Liver (tissue), 9 donors: Measurements from ENCODE around the gene PPP1R1B. TPM values are rescaled to one million over a fixed set of nuclear protein-coding genes. Genes with fewer than 3 reads are reported as not detected.

ENCODE experiments used
- DNase-seq: peaks from one replicate; pipeline ENCODE4 v3.0.0-alpha.2; 2017; ENCODE audit warnings: low spot score
- H3K27ac ChIP-seq, 2 donors: one replicate each; pipeline ENCODE4 v1.7.0; 2013; ENCODE audit warnings: inconsistent platforms in 2 of 2, low read length in 2 of 2, control low read depth in 1 of 2, low read depth in 1 of 2, mild to moderate bottlenecking in 1 of 2
- H3K27me3 ChIP-seq, 4 donors: one replicate each; pipeline versions ENCODE4 v1.6.1 to v1.7.0; 2013; ENCODE audit warnings: low read length in 3 of 4, inconsistent platforms in 1 of 4, mild to moderate bottlenecking in 1 of 4, moderate library complexity in 1 of 4; ENCODE audit not compliant: control insufficient read depth in 4 of 4, insufficient read depth in 4 of 4
- H3K36me3 ChIP-seq, 4 donors: one replicate each; pipeline versions ENCODE4 v1.6.1 to v1.7.0; 2013; ENCODE audit warnings: low read length in 3 of 4, mild to moderate bottlenecking in 3 of 4, low read depth in 1 of 4, moderate library complexity in 1 of 4; ENCODE audit not compliant: control insufficient read depth in 4 of 4, insufficient read depth in 3 of 4
- H3K4me1 ChIP-seq, 4 donors: one replicate each; pipeline versions ENCODE4 v1.6.1 to v1.7.0; 2013; ENCODE audit warnings: low read length in 3 of 4, mild to moderate bottlenecking in 3 of 4, moderate library complexity in 1 of 4; ENCODE audit not compliant: control insufficient read depth in 4 of 4, insufficient read depth in 4 of 4
- H3K4me3 ChIP-seq, 3 donors: one replicate each; pipeline versions ENCODE4 v1.6.1 to v1.7.0; 2013; ENCODE audit warnings: low read length in 3 of 3, control low read depth in 1 of 3, low read depth in 1 of 3, mild to moderate bottlenecking in 1 of 3
- H3K9ac ChIP-seq, 2 donors: one replicate each; pipeline ENCODE4 v1.7.0; 2013; ENCODE audit warnings: low read length in 2 of 2, mild to moderate bottlenecking in 2 of 2, moderate library complexity in 2 of 2, control low read depth in 1 of 2, low read depth in 1 of 2
- H3K9me3 ChIP-seq, 4 donors: one replicate each; pipeline versions ENCODE4 v1.6.1 to v1.7.0; 2013; ENCODE audit warnings: low read length in 3 of 4; ENCODE audit not compliant: control insufficient read depth in 4 of 4
- ATF3 ChIP-seq: IDR thresholded peaks from 2 replicates; pipeline ENCODE4 v1.6.1; 2016; ENCODE audit warnings: antibody characterized with exemption
- CTCF ChIP-seq: fragments of 150-350 bp; IDR thresholded peaks from 2 replicates; pipeline ENCODE4 v1.5.1; 2017; ENCODE audit warnings: improper control_type of control experiment, low read depth, low read length; ENCODE audit not compliant: missing input control
- EGR1 ChIP-seq, 2 donors: IDR thresholded peaks; 2 replicates each; pipeline ENCODE4 v1.6.1; 2016 to 2018; ENCODE audit warnings: antibody characterized with exemption in 2 of 2, low read depth in 2 of 2
- FOXA1 ChIP-seq: IDR thresholded peaks from 2 replicates; pipeline ENCODE4 v1.6.1; 2016; ENCODE audit warnings: antibody characterized with exemption
- FOXA2 ChIP-seq: IDR thresholded peaks from 2 replicates; pipeline ENCODE4 v1.6.1; 2016; ENCODE audit warnings: antibody characterized with exemption
- GABPA ChIP-seq, 2 donors: IDR thresholded peaks in 1 of 2; conservative IDR thresholded peaks in 1 of 2; 2 replicates each; pipeline ENCODE4 v1.6.1; 2016; ENCODE audit warnings: antibody characterized with exemption in 2 of 2, mild to moderate bottlenecking in 1 of 2, moderate library complexity in 1 of 2
- HNF4A ChIP-seq, 2 donors: conservative IDR thresholded peaks; 2 replicates each; pipeline ENCODE4 v1.6.1; 2016; ENCODE audit warnings: antibody characterized with exemption in 2 of 2, mild to moderate bottlenecking in 2 of 2
- HNF4G ChIP-seq: IDR thresholded peaks from 2 replicates; pipeline ENCODE4 v1.6.1; 2016; ENCODE audit warnings: antibody characterized with exemption
- JUND ChIP-seq, 2 donors: IDR thresholded peaks; 2 replicates each; pipeline ENCODE4 v1.6.1; 2016; ENCODE audit warnings: antibody characterized with exemption in 2 of 2
- MAX ChIP-seq: IDR thresholded peaks from 2 replicates; pipeline ENCODE4 v1.6.1; 2016; ENCODE audit warnings: antibody characterized with exemption
- NR2F2 ChIP-seq: IDR thresholded peaks from 2 replicates; pipeline ENCODE4 v1.6.1; 2016; ENCODE audit warnings: antibody characterized with exemption
- RAD21 ChIP-seq, 2 donors: IDR thresholded peaks; 2 replicates each; pipeline ENCODE4 v1.6.1; 2016; ENCODE audit warnings: antibody characterized with exemption in 2 of 2, mild to moderate bottlenecking in 2 of 2
- REST ChIP-seq: IDR thresholded peaks from 2 replicates; pipeline ENCODE4 v1.6.1; 2016; ENCODE audit warnings: antibody characterized with exemption, mild to moderate bottlenecking
- RXRA ChIP-seq, 2 donors: IDR thresholded peaks; 2 replicates each; pipeline ENCODE4 v1.6.1; 2017 to 2018; ENCODE audit warnings: antibody characterized with exemption in 2 of 2, mild to moderate bottlenecking in 1 of 2
- SP1 ChIP-seq: IDR thresholded peaks from 2 replicates; pipeline ENCODE4 v1.6.1; 2018; ENCODE audit warnings: antibody characterized with exemption, mild to moderate bottlenecking
- TAF1 ChIP-seq: conservative IDR thresholded peaks from 2 replicates; pipeline ENCODE4 v1.6.1; 2016; ENCODE audit warnings: antibody characterized with exemption, mild to moderate bottlenecking
- YY1 ChIP-seq: IDR thresholded peaks from 2 replicates; pipeline ENCODE4 v1.6.1; 2016; ENCODE audit warnings: antibody characterized with exemption, mild to moderate bottlenecking
- ZBTB33 ChIP-seq: IDR thresholded peaks from 2 replicates; pipeline ENCODE4 v1.6.1; 2016; ENCODE audit warnings: antibody characterized with exemption
- whole genome bisulfite sequencing: extraction: QIAGEN DNeasy Blood & Tissue Kit; methylation state at CpG from one replicate; pipeline ENCODE4 v1.1.7; 2013; 5-methylcytosine and 5-hydroxymethylcytosine counted together
- polyA plus RNA-seq, 2 donors: library from polyadenylated mRNA; stranded (reverse) in 1 of 2; unstranded in 1 of 2; fragments of 200-250 nt in 1 of 2; fragments of >200 nt in 1 of 2; fragmentation: Nextera tagmentation in 1 of 2; extraction: Ambion mirVana in 1 of 2; gene quantifications; one replicate each; pipeline versions ENCODE4 v1.2.1 to v1.2.3, GENCODE V29; 2013 to 2015
- total RNA-seq, 2 donors: library from RNA; depleted of rRNA; stranded (reverse); fragments of >200 nt; gene quantifications; one replicate each; pipeline ENCODE4 v1.2.3, GENCODE V29; 2014
- donor health status: healthy.
- donor health status: healthy.
- donor health status: healthy.
- donor health status: healthy.
- donor health status: healthy.

PPP1R1B gene
- total and polyA plus RNA-seq, 4 donors: 0.14 TPM; not detected in 3

- TF ChIP-seq REST (no peak), SP1 (no peak), FOXA2 (no peak), MAX (no peak)
Observed at GRCh38 chr17:39650121-39650579, 23.4 kb downstream of the PPP1R1B start (continued).

- Histone ChIP-seq H3K36me3 (no peaks in the 10 kb centered on the region), H3K9ac (no peak overlapping the region), H3K9me3 (no peaks in the 10 kb centered on the region), H3K27ac (no peak overlapping the region), H3K27me3 (no peaks in the 10 kb centered on the region), H3K4me1 (peaks cover 3 to 6% (median 4%) of the 10 kb centered on the region in 4 donors), H3K4me3 (no peak overlapping the region)
- WGBS: 73% methylated on average over 8 of the region's 8 CpGs
- no peak for TF ChIP-seq HNF4G
- TF ChIP-seq HNF4A (conservative IDR thresholded peaks at IDR 0.05): no peak
- TF ChIP-seq FOXA2: no peak
- TF ChIP-seq GABPA (IDR thresholded peaks at IDR 0.05 in 1 of 2, conservative IDR thresholded peaks at IDR 0.05 in 1 of 2): no peak
- TF ChIP-seq YY1: no peak
- TF ChIP-seq RXRA (IDR thresholded peaks at IDR 0.05): no peak
- TF ChIP-seq SP1: no peak
- TF ChIP-seq REST: no peak
- no peak for TF ChIP-seq MAX
- no peak for TF ChIP-seq TAF1
- no peak for TF ChIP-seq ZBTB33
- TF ChIP-seq ATF3: no peak
- no peak for TF ChIP-seq NR2F2
- no peak for TF ChIP-seq JUND (IDR thresholded peaks at IDR 0.05)
- no peak for TF ChIP-seq FOXA1
- no peak for TF ChIP-seq EGR1 (IDR thresholded peaks at IDR 0.05; ENCODE audit: low read depth in 2 of 2)
- TF ChIP-seq CTCF: no peak
- no peak for TF ChIP-seq RAD21 (IDR thresholded peaks at IDR 0.05)
- DNase-seq: no peak
Observed at GRCh38 chr17:39651923-39652586, 25.3 kb downstream of the PPP1R1B start.
